IMR-90 (cell line): ENCODE measurements around the gene TRMT10C. TPM values are rescaled to one million over a fixed set of nuclear protein-coding genes. Genes with fewer than 3 reads are reported as not detected.

Experiments used
- ATAC-seq: fragments of 200-7000 bp; cut with Tn5 transposase; 2 replicates; pipeline ENCODE4 v1.9.1; 2020; ENCODE audit warnings: low read depth, mild to moderate bottlenecking, moderate library complexity
- BruUV-seq: library from RNA; stranded (reverse); fragments of 400-500 nt; replicated peaks from 2 replicates; lab custom pipeline; 2021; lab: Mats Ljungman, UMichigan
- CTCF ChIA-PET: fragments of 300-600 bp; formaldehyde crosslinking; extraction: SDS; loops from one replicate; lab custom pipeline; 2021; ENCODE audit warnings: antibody characterized with exemption; lab: Yijun Ruan, JAX
- POLR2A ChIA-PET: fragments of 300-600 bp; sonication (Branson Sonifier 250); formaldehyde crosslinking; loops from one replicate; lab custom pipeline; 2022; ENCODE audit warnings: antibody characterized with exemption; ENCODE audit not compliant: unreplicated experiment; lab: Charles Lee
- DNase-seq: peaks from one replicate; pipeline ENCODE4 v3.0.0; 2013
- H2AFZ ChIP-seq: replicated peaks from 2 replicates; pipeline ENCODE3; 2013; ENCODE audit warnings: low read length, mild to moderate bottlenecking; ENCODE audit not compliant: poor library complexity
- H2AK5ac ChIP-seq: 2 replicates; pipeline ENCODE4 v1.6.1; 2013; ENCODE audit warnings: low read depth, low read length, inconsistent platforms
- H2AK9ac ChIP-seq: replicated peaks from 2 replicates; pipeline ENCODE3; 2013; ENCODE audit warnings: mild to moderate bottlenecking, low read depth, low read length, moderate library complexity; ENCODE audit not compliant: poor library complexity
- H2BK120ac ChIP-seq: 2 replicates; pipeline ENCODE4 v1.6.1; 2013; ENCODE audit warnings: low read depth, low read length, inconsistent platforms
- H2BK15ac ChIP-seq: 3 replicates; pipeline ENCODE4 v1.6.1; 2013; ENCODE audit warnings: low read depth, low read length, inconsistent platforms
- H2BK20ac ChIP-seq: 2 replicates; pipeline ENCODE4 v1.6.1; 2013; ENCODE audit warnings: low read depth, mild to moderate bottlenecking, inconsistent platforms, low read length, moderate library complexity
- H2BK5ac ChIP-seq: 2 replicates; pipeline ENCODE4 v1.6.1; 2013; ENCODE audit warnings: mild to moderate bottlenecking, low read depth, low read length, inconsistent platforms; ENCODE audit not compliant: poor library complexity, severe bottlenecking
- H3K14ac ChIP-seq: replicated peaks from 2 replicates; pipeline ENCODE4 v1.6.1; 2013; ENCODE audit warnings: low read depth, low read length, inconsistent platforms
- H3K18ac ChIP-seq: 2 replicates; pipeline ENCODE4 v1.6.1; 2013; ENCODE audit warnings: low read depth, low read length, control low read depth
- H3K23ac ChIP-seq: 2 replicates; pipeline ENCODE4 v1.6.1; 2013; ENCODE audit warnings: low read depth, low read length, inconsistent platforms
- H3K27ac ChIP-seq: 2 replicates; pipeline ENCODE4 v1.5.1; 2013; ENCODE audit warnings: mild to moderate bottlenecking, control low read depth, low read length; ENCODE audit not compliant: insufficient read depth
- H3K27me3 ChIP-seq: 2 replicates; pipeline ENCODE4 v1.6.1; 2013; ENCODE audit warnings: low read length; ENCODE audit not compliant: control insufficient read depth, insufficient read depth
- H3K36me3 ChIP-seq: 2 replicates; pipeline ENCODE4 v1.6.1; 2013; ENCODE audit warnings: low read length, mixed read lengths; ENCODE audit not compliant: control insufficient read depth, insufficient read depth
- H3K4ac ChIP-seq: 2 replicates; pipeline ENCODE4 v1.6.1; 2013; ENCODE audit warnings: low read depth, low read length, inconsistent platforms
- H3K4me1 ChIP-seq: 2 replicates; pipeline ENCODE4 v1.6.1; 2013; ENCODE audit warnings: low read length, mixed read lengths; ENCODE audit not compliant: control insufficient read depth, insufficient read depth
- H3K4me2 ChIP-seq: 2 replicates; pipeline ENCODE4 v1.6.1; 2013; ENCODE audit warnings: low read depth, mild to moderate bottlenecking, control low read depth, low read length, moderate library complexity
- H3K4me3 ChIP-seq: 2 replicates; pipeline ENCODE4 v1.5.1; 2013; ENCODE audit warnings: low read depth, mild to moderate bottlenecking, control low read depth, low read length, moderate library complexity; ENCODE audit not compliant: insufficient read depth
- H3K56ac ChIP-seq: 2 replicates; pipeline ENCODE4 v1.6.1; 2013; ENCODE audit warnings: low read length, inconsistent platforms; ENCODE audit not compliant: insufficient read depth; ENCODE audit errors: extremely low read depth
- H3K79me1 ChIP-seq, 2 experiments: 2 replicates each; pipeline ENCODE4 v1.6.1; 2013; ENCODE audit warnings: low read length in 2 of 2, inconsistent platforms in 1 of 2, low read depth in 1 of 2
- H3K9ac ChIP-seq: 2 replicates; pipeline ENCODE4 v1.6.1; 2013; ENCODE audit warnings: low read depth, low read length, control low read depth
- H3K9me1 ChIP-seq: 2 replicates; pipeline ENCODE4 v1.6.1; 2013; ENCODE audit warnings: low read length, inconsistent platforms; ENCODE audit not compliant: insufficient read depth
- H3K9me3 ChIP-seq: 2 replicates; pipeline ENCODE4 v1.6.1; 2013; ENCODE audit warnings: low read length; ENCODE audit not compliant: control insufficient read depth, insufficient read depth
- H4K20me1 ChIP-seq: 2 replicates; pipeline ENCODE4 v1.6.1; 2013; ENCODE audit warnings: low read length, inconsistent platforms; ENCODE audit not compliant: insufficient read depth
- H4K5ac ChIP-seq: 2 replicates; pipeline ENCODE4 v1.6.1; 2013; ENCODE audit warnings: mild to moderate bottlenecking, low read depth, low read length, control low read depth
- H4K8ac ChIP-seq, 2 experiments: 2 replicates each; pipeline ENCODE4 v1.6.1; 2013; ENCODE audit warnings: low read depth in 2 of 2, low read length in 2 of 2, control low read depth in 1 of 2, inconsistent platforms in 1 of 2
- H4K91ac ChIP-seq: 2 replicates; pipeline ENCODE4 v1.6.1; 2013; ENCODE audit warnings: low read depth, low read length, inconsistent platforms; ENCODE audit not compliant: insufficient read depth
- MAFK ChIP-seq: IDR thresholded peaks from 2 replicates; pipeline ENCODE4 v1.6.1; 2012; ENCODE audit warnings: low read depth, low read length, improper control_type of control experiment
- WGBS, 2 experiments: methylation state at CpG; one replicate each; pipeline versions ENCODE4 v1.1.5 to v1.1.7; 2013; ENCODE audit warnings: missing lambda C conversion rate in 2 of 2; ENCODE audit not compliant: insufficient read length in 1 of 2; ENCODE audit errors: extremely low coverage in 2 of 2; 5-methylcytosine and 5-hydroxymethylcytosine counted together
- dilution Hi-C: fragments of 300-500 bp; cut with HindIII; formaldehyde crosslinking; loops from one replicate; pipeline ENCODE4 v1.14.3; 2018; ENCODE audit warnings: low sequenced_read_pairs; ENCODE audit not compliant: unreplicated experiment
- in situ Hi-C: fragments of 300-500 bp; cut with MboI; formaldehyde crosslinking; loops from 3 replicates; pipeline ENCODE4 v1.14.3; 2019; ENCODE audit warnings: low sequenced_read_pairs, inconsistent platforms, mixed read lengths
- intact Hi-C: fragments of 100-400 bp; cut with micrococcal nuclease; formaldehyde crosslinking; loops from 2 replicates; pipeline ENCODE4 v1.10.0; 2022
- polyA plus RNA-seq, 3 experiments: library from polyadenylated mRNA; depleted of rRNA; stranded (reverse); fragments of >200 nt; gene quantifications; 2 replicates each; pipeline ENCODE4 v1.2.3, GENCODE V29; 2012; ENCODE audit warnings: low replicate concordance in 1 of 3
- total RNA-seq: library from RNA; depleted of rRNA; stranded (reverse); fragments of >200 nt; gene quantifications from 2 replicates; pipeline ENCODE4 v1.2.3, GENCODE V29; 2012

The TRMT10C gene
- total and polyA plus RNA-seq, 2 of the 4 experiments (the other 2 are of a cell fraction), result 13.6 to 17.0 TPM

GRCh38 chr3:101535221-101535620 is 26.4 kb upstream of the TRMT10C start:
- dilution Hi-C loops, result no loop called here
- no peak overlapping the region for H3K27ac ChIP-seq
- ChIA-PET POLR2A (interaction anchor here (0.5 kb wide), 1 partner anchor 8 kb away, joined by 4 read pairs; no protein-coding TSS in a partner anchor), CTCF (no interaction called here)
- H2AK9ac ChIP-seq, result no peak overlapping the region
- ATAC-seq, result no peak
- no peaks in the 10 kb centered on the region for H3K9me3 ChIP-seq
- no peak overlapping the region for H3K56ac ChIP-seq
- H2BK120ac ChIP-seq, result no peak overlapping the region
- H3K4ac ChIP-seq, result no peak overlapping the region
- H2BK15ac ChIP-seq, result no peak overlapping the region
- no peak overlapping the region for H3K14ac ChIP-seq
- no peak overlapping the region for H4K8ac ChIP-seq
- no peak for TF ChIP-seq MAFK
- no peak for DNase-seq
- no TSS peak for BruUV-seq
- H3K9ac ChIP-seq, result no peak overlapping the region
- H3K9me1 ChIP-seq, result no peaks in the 10 kb centered on the region
- H4K5ac ChIP-seq, result no peak overlapping the region
- no peak overlapping the region for H2AFZ ChIP-seq
- peaks cover 2% of the 10 kb centered on the region; the same call in 1 of the 2 replicates for H3K27me3 ChIP-seq
- no peak overlapping the region for H4K91ac ChIP-seq
- no peaks in the 10 kb centered on the region for H4K20me1 ChIP-seq
- H2BK5ac ChIP-seq, result no peak overlapping the region
- H3K36me3 ChIP-seq, result no peaks in the 10 kb centered on the region
- H2AK5ac ChIP-seq, result no peak overlapping the region
- H3K4me1 ChIP-seq, result peaks cover 2% of the 10 kb centered on the region
- H2BK20ac ChIP-seq, result no peak overlapping the region
- in situ Hi-C loops, result no loop called here
- no peak overlapping the region for H3K18ac ChIP-seq
- intact Hi-C loops, result no loop called here
- no peak overlapping the region for H3K4me2 ChIP-seq
- H3K79me1 ChIP-seq, result no peaks in the 10 kb centered on the region
- no CpG with 5 or more reads among the region's 5 CpGs for WGBS, 2 experiments
- H3K4me3 ChIP-seq, result no peak overlapping the region
- no peak overlapping the region for H3K23ac ChIP-seq
